SK-MEL-5 (cell line): ENCODE results near the gene FAM13B. TPM values are rescaled to one million over a fixed set of nuclear protein-coding genes. Genes with fewer than 3 reads are reported as not detected.
A peak's percentile ranks its signal among the peaks of the same experiment; 100 is the strongest.
"Not testable (repeated sequence)": the region's sequence is repeated elsewhere in the genome, so short reads cannot be mapped to it uniquely, and the experiment has no call there.

ENCODE experiments used
- DNase-seq: peaks from one replicate; pipeline ENCODE4 v3.0.0-alpha.2; 2016; ENCODE audit warnings: low read depth, low spot score
- in situ Hi-C: cut with HindIII; loops from 2 replicates; pipeline ENCODE4 v1.10.0; 2016; ENCODE audit warnings: low sequenced_read_pairs, high pct_unique_total_duplicates, low pct_unique_long_range_greater_than_20kb
- polyA plus RNA-seq, 2 experiments: library from polyadenylated mRNA; depleted of rRNA; stranded (reverse); fragments of >200 nt; gene quantifications; 2 replicates each; pipeline ENCODE4 v1.2.3, GENCODE V29; 2015
- total RNA-seq: library from RNA; depleted of rRNA; stranded (reverse); fragments of >200 nt; shearing (Covaris generic); gene quantifications from 2 replicates; pipeline ENCODE4 v1.2.3, GENCODE V29; 2014; rRNA removed

Gene FAM13B
- total RNA-seq: 22.7 and 27.3 TPM in 2 replicates
- 18.7 and 33.0 TPM in 2 replicates for polyA plus RNA-seq (2015; cell fraction: cytosol; rRNA removed)
- 63.9 and 68.0 TPM in 2 replicates for polyA plus RNA-seq (2015; cell fraction: nucleus; rRNA removed)

DNA sequence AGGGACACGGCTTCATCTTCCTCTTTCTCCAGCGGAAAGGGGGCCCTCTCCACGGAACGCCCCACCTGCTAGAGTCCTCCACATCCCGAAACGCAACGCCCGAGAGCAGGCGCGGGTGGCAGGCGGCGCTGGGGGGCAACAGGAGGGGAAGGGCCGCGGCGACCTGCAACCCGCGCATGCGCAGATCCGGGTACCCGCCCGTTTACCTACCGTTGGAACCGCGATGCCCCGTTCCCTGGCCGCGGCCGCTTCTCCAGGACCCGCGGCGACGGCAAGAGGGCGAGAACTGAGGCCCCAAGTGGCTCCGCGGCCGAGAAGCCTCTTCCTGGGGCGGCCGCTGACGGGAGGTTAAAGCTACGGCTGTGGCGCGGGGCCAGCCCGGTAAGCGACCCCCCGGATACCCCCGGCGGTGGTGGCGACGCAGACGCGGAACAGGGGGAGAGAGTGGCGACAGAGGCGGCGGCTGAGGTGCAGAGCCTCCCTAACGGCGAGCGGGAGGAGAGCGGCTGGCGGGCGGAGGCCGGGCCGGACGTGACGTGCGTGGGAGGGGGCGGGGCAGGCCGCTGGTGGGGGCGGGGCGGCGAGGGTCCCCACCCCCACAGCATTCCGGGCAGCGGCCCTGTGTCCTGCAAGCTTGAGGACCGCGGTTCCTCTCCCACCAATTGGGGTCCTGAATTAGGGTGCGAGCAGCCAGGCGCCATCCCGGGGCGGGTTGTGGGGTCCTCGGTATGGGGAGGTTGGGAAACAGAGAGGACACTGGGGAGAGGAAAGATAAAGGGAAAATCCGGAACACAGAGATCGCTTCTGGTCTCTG, at the start of gene FAM13B:
FAM13B (minus strand) TSS at position 508 of the 814 bp plus-strand sequence. CDS start 13,968 bp downstream, outside the sequence.
- in situ Hi-C loops: no loop called here
- peak; percentile 65 for DNase-seq

- in situ Hi-C loops: no loop called here
These were observed 49.2 kb upstream of the FAM13B start for GRCh38 chr5:138082033-138082432.

DNA sequence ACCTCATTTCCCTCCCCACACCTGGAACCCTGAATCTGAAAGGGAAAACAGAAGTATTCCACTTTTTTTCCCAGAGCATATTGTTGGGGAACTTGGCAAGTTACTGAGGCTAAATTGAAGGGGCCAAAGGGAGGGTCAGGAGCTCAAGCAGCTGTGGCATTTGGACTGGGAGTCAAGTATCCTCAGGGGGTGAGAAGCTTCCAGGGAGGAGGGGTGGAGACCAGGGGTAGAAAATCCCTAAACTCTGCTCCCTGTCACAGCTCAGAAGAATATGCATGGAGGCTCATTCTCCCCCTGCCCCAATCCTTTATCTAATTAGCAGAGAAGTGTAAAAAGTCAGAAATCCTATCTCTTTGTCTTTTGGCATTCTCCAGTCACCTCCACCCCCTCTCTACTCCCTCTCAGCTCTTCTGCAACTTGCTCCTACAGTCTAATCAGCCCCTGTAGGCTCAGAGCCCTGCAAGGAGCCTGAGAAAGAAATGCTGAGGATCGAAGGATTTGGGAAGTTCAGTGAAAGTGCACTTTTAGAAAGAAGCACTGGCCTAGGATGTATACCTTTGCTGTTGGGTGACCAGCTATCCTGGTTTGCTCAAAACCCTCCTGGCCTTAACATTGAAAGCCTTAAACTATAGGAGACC, 45.2 kb upstream of the FAM13B start:
- DNase-seq: no peak
- in situ Hi-C loops: no loop called here

More at GRCh38 chr5:138082033-138082432, 49.2 kb upstream of the FAM13B start:
- peak; percentile 7 for DNase-seq

DNA sequence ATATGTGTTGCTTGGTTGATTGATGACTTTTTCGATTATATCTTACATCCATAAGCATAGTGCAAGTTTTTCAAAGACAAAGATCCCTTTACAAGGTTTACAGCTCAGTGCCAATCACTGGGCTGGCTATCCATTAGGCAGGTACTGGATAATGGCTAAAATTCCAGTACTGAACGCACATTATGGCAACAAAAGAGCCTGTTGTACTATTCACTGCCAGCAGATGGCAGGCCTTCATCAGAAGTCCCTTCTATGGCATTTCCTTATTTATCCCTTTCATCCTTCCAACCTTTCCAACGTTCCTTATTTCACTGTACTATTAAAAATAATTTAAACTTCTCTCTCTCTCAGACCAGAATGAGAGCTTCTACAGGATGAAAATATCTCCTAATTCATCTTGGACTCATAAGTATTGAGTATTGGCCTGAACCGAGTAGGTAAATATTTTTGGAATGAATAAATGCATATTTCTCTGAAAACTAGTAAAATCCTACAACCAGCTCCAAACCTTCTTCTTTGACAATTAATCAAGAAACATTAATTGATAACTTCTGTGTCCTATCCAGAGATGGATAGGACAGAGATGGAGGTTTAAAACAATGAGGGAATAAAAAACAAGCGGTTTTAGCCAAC, 44.3 kb upstream of the FAM13B start:
- in situ Hi-C loops: no loop called here
- DNase-seq: peak; percentile 79

DNA sequence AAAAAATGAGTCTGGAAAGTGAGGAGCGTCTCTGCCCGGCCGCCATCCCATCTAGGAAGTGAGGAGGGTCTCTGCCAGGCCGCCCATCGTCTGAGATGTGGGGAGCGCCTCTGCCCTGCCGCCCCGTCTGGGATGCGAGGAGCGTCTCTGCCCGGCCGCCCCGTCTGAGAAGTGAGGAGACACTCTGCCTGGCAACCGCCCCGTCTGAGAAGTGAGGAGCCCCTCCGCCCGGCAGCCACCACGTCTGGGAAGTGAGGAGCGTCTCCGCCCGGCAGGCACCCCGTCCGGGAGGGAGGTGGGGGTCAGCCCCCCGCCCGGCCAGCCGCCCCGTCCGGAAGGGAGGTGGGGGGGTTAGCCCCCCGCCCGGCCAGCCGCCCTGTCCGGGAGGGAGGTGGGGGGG, 37.1 kb upstream of the FAM13B start:
- in situ Hi-C loops, DNase-seq: not testable (repeated sequence)

GRCh38 chr5:138068742-138069600, 36.1 kb upstream of the FAM13B start:
- DNase-seq: peak; percentile 89
- in situ Hi-C loops: no loop called here

GRCh38 chr5:138067945-138068344, 35.1 kb upstream of the FAM13B start:
- in situ Hi-C loops: no loop called here
- DNase-seq: no peak

GRCh38 chr5:138065102-138065501, 32.2 kb upstream of the FAM13B start:
- DNase-seq: peak; percentile 50
- in situ Hi-C loops: no loop called here

GRCh38 chr5:138064526-138064925, 31.6 kb upstream of the FAM13B start:
- in situ Hi-C loops: no loop called here
- no peak for DNase-seq

DNA sequence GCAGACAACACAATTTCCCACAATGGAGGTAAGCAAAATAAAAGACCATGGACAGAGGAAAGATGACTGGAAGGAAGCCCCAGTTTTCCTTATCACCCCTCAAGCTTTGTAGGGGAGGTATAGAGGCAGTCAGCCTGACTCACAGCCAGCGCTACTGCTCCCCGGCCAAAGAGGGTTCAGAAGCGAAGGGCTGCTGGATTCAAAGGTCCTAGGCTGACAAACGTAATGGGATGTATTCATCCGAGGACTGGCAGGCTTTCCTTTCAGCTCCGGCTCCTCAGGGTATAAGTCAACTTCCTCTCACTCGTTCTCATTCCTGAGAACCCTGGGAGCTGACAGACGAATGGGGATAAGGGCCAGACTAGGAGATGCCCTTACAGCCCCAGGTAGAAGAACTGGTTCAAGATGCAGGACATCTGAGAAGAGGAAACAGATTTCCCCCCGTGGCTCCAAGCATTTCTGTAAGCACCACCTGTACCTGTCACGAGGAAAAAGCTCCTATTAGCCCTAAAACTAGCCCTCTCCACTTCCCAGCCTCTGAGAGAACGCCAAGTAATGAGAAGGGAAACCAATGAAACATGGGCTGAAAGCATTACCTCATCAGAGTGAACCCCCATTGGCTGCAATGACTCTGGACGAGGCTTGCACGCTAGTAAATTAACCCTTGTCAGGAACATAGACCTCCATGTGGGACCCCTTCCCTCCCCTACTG, 22.1 kb upstream of the FAM13B start:
- peak; percentile 94 for DNase-seq

DNA sequence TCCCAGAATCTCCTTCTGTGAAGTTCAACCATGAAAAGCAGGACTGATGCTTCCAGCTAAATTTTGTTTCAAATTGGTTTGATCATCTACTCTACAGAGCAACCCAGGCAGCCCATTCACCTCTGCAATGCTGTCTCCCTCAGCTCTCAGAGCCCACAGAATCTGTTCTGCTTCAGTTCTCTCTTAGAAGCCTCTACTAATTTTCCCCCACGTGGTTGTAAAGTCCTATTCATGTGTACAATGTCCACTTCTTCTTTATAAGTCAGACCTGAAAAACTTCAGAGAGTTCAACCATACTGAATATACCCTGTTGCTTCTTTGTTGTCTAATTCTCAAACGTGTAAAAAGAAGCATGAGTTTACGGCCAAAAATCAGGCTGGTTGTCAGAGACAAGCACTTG, 21.3 kb upstream of the FAM13B start:
- no peak for DNase-seq
- in situ Hi-C loops: no loop called here

More for the DNA sequence above, 22.1 kb upstream of the FAM13B start:
- in situ Hi-C loops: no loop called here

- no peak for DNase-seq
- in situ Hi-C loops: no loop called here
These were observed 20.7 kb upstream of the FAM13B start for GRCh38 chr5:138053554-138053953.

- in situ Hi-C loops, DNase-seq: not testable (repeated sequence)
These were observed 19.8 kb upstream of the FAM13B start for GRCh38 chr5:138052718-138053117.

DNA sequence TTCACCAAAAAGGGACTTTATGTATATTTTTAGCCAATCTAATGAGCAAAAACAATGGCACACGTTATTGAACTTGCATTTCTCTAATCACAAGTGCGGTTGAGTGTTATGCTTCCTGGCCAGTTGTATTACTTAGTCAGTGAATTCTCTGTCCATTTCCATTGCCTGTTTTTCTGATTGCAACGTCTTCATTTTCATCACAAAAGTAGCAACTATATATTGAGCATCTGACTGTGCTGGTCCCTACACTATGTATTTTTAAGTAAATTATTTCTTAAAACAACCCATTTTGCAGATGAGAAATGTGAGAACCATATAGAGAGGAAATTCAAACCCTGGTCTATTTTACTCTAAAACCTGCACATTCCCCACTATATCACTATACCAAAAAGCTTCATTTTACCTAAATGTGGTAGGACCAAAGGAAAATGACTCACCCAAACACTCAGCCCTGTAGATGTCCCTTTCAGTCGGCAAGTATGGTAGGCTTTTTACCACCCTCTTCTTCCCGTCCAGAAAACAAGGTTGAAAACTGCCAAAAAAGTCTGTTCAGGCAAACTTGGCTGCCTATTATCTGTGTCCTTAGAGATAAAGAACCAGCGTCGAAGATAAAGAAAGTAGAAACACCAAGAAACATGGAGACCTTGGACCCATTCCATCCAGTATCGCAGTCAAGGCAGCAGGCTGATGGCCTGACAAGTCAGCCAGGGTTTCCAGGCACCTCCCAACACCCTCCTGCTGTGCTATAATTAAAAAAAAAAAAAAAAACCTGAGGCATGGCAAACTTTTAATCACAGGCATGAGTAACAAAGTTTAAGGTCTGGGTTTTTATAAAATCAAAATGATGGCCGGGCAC, 18.8 kb upstream of the FAM13B start:
- no peak for DNase-seq
- in situ Hi-C loops: no loop called here

DNA sequence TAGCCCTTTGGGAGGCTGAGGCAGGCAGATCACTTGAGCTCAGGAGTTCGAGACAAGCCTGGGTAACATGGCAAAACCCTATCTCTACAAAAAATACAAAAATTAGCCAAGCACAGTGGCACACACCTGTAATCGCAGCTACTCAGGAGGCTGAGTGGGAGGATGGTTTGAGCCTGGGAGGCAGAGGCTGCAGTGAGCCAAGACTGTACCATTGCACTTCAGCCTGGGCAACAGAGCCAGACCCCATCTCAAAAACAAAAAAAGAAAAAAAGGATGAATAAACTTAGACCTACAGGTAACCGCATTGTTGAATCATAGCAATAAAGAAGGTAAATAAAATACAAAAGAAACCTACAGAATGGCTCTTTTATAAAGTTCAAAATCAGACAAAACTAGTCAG, 12.4 kb upstream of the FAM13B start:
- DNase-seq, in situ Hi-C loops: not testable (repeated sequence)

GRCh38 chr5:138038826-138039225, 5.9 kb upstream of the FAM13B start:
- no peak for DNase-seq
- in situ Hi-C loops: no loop called here
